Measurements from ENCODE around the gene ATP6V0D1.
"Not testable (repeated sequence)": the region's sequence is repeated elsewhere in the genome, so short reads cannot be mapped to it uniquely, and the experiment has no call there.

The ATP6V0D1 gene

GRCh38 chr16:67504031-67505021 lies 23.4 kb upstream of the ATP6V0D1 start:
- no peak for DNase-seq (ENCODE audit: extremely low read depth in 1 of 2, low read depth in 1 of 2)

- DNase-seq (ENCODE audit: extremely low read depth in 1 of 2, low read depth in 1 of 2): no peak
Observed at GRCh38 chr16:67499106-67499505, 18.1 kb upstream of the ATP6V0D1 start.

- DNase-seq (ENCODE audit: extremely low read depth in 1 of 2, low read depth in 1 of 2): no peak
Observed at GRCh38 chr16:67490335-67491096, 9.6 kb upstream of the ATP6V0D1 start.

- no peak for DNase-seq (ENCODE audit: extremely low read depth in 1 of 2, low read depth in 1 of 2)
Observed at GRCh38 chr16:67489401-67490083, 8.6 kb upstream of the ATP6V0D1 start.

GRCh38 chr16:67487561-67487960 lies 6.6 kb upstream of the ATP6V0D1 start:
- DNase-seq (ENCODE audit: extremely low read depth in 1 of 2, low read depth in 1 of 2): not testable (repeated sequence)

GRCh38 chr16:67486805-67487204 lies 5.8 kb upstream of the ATP6V0D1 start:
- DNase-seq (ENCODE audit: extremely low read depth in 1 of 2, low read depth in 1 of 2): no peak

- no peak for DNase-seq (ENCODE audit: extremely low read depth in 1 of 2, low read depth in 1 of 2)
Observed at GRCh38 chr16:67483731-67484525, 3.0 kb upstream of the ATP6V0D1 start.

- no peak for DNase-seq (ENCODE audit: extremely low read depth in 1 of 2, low read depth in 1 of 2)
Observed at GRCh38 chr16:67483150-67483549, 2.2 kb upstream of the ATP6V0D1 start, which contains the start of gene AGRP. AGRP (minus strand) TSS chr16:67483547; CDS start chr16:67483398, 149 bp downstream.

- no peak for DNase-seq (ENCODE audit: extremely low read depth in 1 of 2, low read depth in 1 of 2)
Observed at GRCh38 chr16:67482233-67482924, 1.4 kb upstream of the ATP6V0D1 start.

GRCh38 chr16:67481561-67482232 lies 740 bp upstream of the ATP6V0D1 start:
- no peak for DNase-seq (ENCODE audit: extremely low read depth in 1 of 2, low read depth in 1 of 2)

- DNase-seq (ENCODE audit: extremely low read depth in 1 of 2, low read depth in 1 of 2): no peak
Observed at GRCh38 chr16:67477960-67478554, 2.9 kb downstream of the ATP6V0D1 start.

- no peak for DNase-seq (ENCODE audit: extremely low read depth in 1 of 2, low read depth in 1 of 2)
Observed at GRCh38 chr16:67474551-67475455, 6.2 kb downstream of the ATP6V0D1 start.

- DNase-seq (ENCODE audit: extremely low read depth in 1 of 2, low read depth in 1 of 2): no peak
Observed at GRCh38 chr16:67471758-67472384, 9.1 kb downstream of the ATP6V0D1 start.

- no peak for DNase-seq (ENCODE audit: extremely low read depth in 1 of 2, low read depth in 1 of 2)
Observed at GRCh38 chr16:67470359-67470758, 10.6 kb downstream of the ATP6V0D1 start.

- no peak for DNase-seq (ENCODE audit: extremely low read depth in 1 of 2, low read depth in 1 of 2)
Observed at GRCh38 chr16:67468731-67469130, 12.2 kb downstream of the ATP6V0D1 start.

GRCh38 chr16:67466581-67466980 lies 14.4 kb downstream of the ATP6V0D1 start:
- DNase-seq (ENCODE audit: extremely low read depth in 1 of 2, low read depth in 1 of 2): no peak

GRCh38 chr16:67464565-67464964 lies 16.4 kb downstream of the ATP6V0D1 start:
- no peak for DNase-seq (ENCODE audit: extremely low read depth in 1 of 2, low read depth in 1 of 2)

All from stimulated activated CD8-positive, alpha-beta memory T cell treated with anti-CD3 and anti-CD28 coated beads, Interleukin-7, amount 100 ng/mL, for 48 hours (primary cell).